HG03520 (cell line): ENCODE data around the gene DCAF8.
A peak's percentile ranks its signal among the peaks of the same experiment; 100 is the strongest.
"Not testable (repeated sequence)": the region's sequence is repeated elsewhere in the genome, so short reads cannot be mapped to it uniquely, and the experiment has no call there.

Experiments
- ATAC-seq: cut with Tn5 transposase; IDR thresholded peaks from one replicate; pipeline ENCODE4 v1.9.1; 2021; ENCODE audit warnings: mild to moderate bottlenecking, moderate library complexity; ENCODE audit not compliant: unreplicated experiment

DCAF8 gene

GRCh38 chr1:160261893-160262794, at the start of gene DCAF8:
DCAF8 (minus strand) TSS chr1:160262549; CDS start chr1:160244008, 18,541 bp downstream.
- peak; percentile 81 for ATAC-seq

GRCh38 chr1:160309571-160309970, 47.2 kb upstream of the DCAF8 start:
- ATAC-seq, result no peak

- ATAC-seq, result no peak
Observed at GRCh38 chr1:160309185-160309557, 46.8 kb upstream of the DCAF8 start.

- ATAC-seq, result no peak
Observed at GRCh38 chr1:160308451-160309184, 46.3 kb upstream of the DCAF8 start.

GRCh38 chr1:160307118-160307791, 44.9 kb upstream of the DCAF8 start:
- no peak for ATAC-seq

GRCh38 chr1:160300173-160300572, 37.8 kb upstream of the DCAF8 start:
- ATAC-seq, result no peak

GRCh38 chr1:160296036-160296435, 33.7 kb upstream of the DCAF8 start:
- no peak for ATAC-seq

- no peak for ATAC-seq
Observed at GRCh38 chr1:160293020-160293968, 30.9 kb upstream of the DCAF8 start.

GRCh38 chr1:160291248-160292220, 29.2 kb upstream of the DCAF8 start:
- no peak for ATAC-seq

GRCh38 chr1:160287769-160288168, 25.4 kb upstream of the DCAF8 start:
- not testable (repeated sequence) for ATAC-seq

GRCh38 chr1:160285506-160285905, 23.2 kb upstream of the DCAF8 start:
- ATAC-seq, result no peak

- peak; percentile 91 for ATAC-seq
Observed at GRCh38 chr1:160284782-160285344, 22.5 kb upstream of the DCAF8 start, which contains the start of gene PEX19. PEX19 (minus strand) TSS chr1:160285133; CDS start chr1:160285124, 9 bp downstream.

GRCh38 chr1:160284220-160284781, 22.0 kb upstream of the DCAF8 start:
- peak; percentile 15 for ATAC-seq

- no peak for ATAC-seq
Observed at GRCh38 chr1:160282807-160283206, 20.5 kb upstream of the DCAF8 start.

GRCh38 chr1:160277987-160278386, 15.6 kb upstream of the DCAF8 start:
- no peak for ATAC-seq

GRCh38 chr1:160277330-160277729, 15.0 kb upstream of the DCAF8 start:
- ATAC-seq, result no peak

- no peak for ATAC-seq
Observed at GRCh38 chr1:160271025-160271424, 8.7 kb upstream of the DCAF8 start.

GRCh38 chr1:160267284-160267991, 5.1 kb upstream of the DCAF8 start:
- no peak for ATAC-seq
